GM23338 (cell line): ENCODE results near the gene SNAPIN. TPM values are rescaled to one million over a fixed set of nuclear protein-coding genes. Genes with fewer than 3 reads are reported as not detected.
A peak's percentile ranks its signal among the peaks of the same experiment; 100 is the strongest.

Source experiments
- ATAC-seq: fragments of 200-7000 bp; cut with Tn5 transposase; 3 replicates; pipeline ENCODE4 v1.9.1; 2020
- DNase-seq: peaks from one replicate; pipeline ENCODE4 v3.0.0-alpha.2; 2015; ENCODE audit warnings: low spot score
- H2AFZ ChIP-seq: fragments of 200-600 bp; sonication (generic); 2 replicates; pipeline ENCODE4 v1.8.0; 2016; ENCODE audit warnings: antibody characterized with exemption, mild to moderate bottlenecking, moderate library complexity
- H3F3A ChIP-seq: fragments of 200-600 bp; sonication (generic); replicated peaks from 2 replicates; pipeline ENCODE4 v1.8.0; 2017; ENCODE audit warnings: antibody characterized with exemption, mixed run types, low read depth
- H3K27ac ChIP-seq: fragments of 200-600 bp; sonication (generic); 2 replicates; pipeline ENCODE4 v1.6.1; 2016; ENCODE audit warnings: low read depth
- H3K27me3 ChIP-seq: fragments of 200-600 bp; sonication (generic); 2 replicates; pipeline ENCODE4 v1.8.0; 2016; ENCODE audit warnings: mild to moderate bottlenecking, mixed run types, moderate library complexity; ENCODE audit not compliant: insufficient read depth
- H3K36me3 ChIP-seq: fragments of 200-600 bp; sonication (generic); 2 replicates; pipeline ENCODE4 v1.8.0; 2016; ENCODE audit warnings: mild to moderate bottlenecking; ENCODE audit not compliant: insufficient read depth
- H3K4me1 ChIP-seq: fragments of 200-600 bp; sonication (generic); 2 replicates; pipeline ENCODE4 v1.8.0; 2016; ENCODE audit warnings: mild to moderate bottlenecking, moderate library complexity; ENCODE audit not compliant: insufficient read depth
- H3K4me2 ChIP-seq: fragments of 200-600 bp; sonication (generic); 2 replicates; pipeline ENCODE4 v1.7.1; 2017; ENCODE audit warnings: mixed run types
- H3K4me3 ChIP-seq: fragments of 200-600 bp; sonication (generic); 2 replicates; pipeline ENCODE4 v1.6.1; 2016; ENCODE audit warnings: mixed run types
- H3K79me2 ChIP-seq: fragments of 200-600 bp; sonication (generic); replicated peaks from 2 replicates; pipeline ENCODE4 v1.8.0; 2017; ENCODE audit warnings: mild to moderate bottlenecking; ENCODE audit not compliant: insufficient read depth
- H3K9me2 ChIP-seq: fragments of 200-600 bp; sonication (generic); 2 replicates; pipeline ENCODE4 v1.8.0; 2017; ENCODE audit not compliant: insufficient read depth
- H4K20me1 ChIP-seq: fragments of 200-600 bp; sonication (generic); replicated peaks from 2 replicates; pipeline ENCODE4 v1.8.0; 2017; ENCODE audit warnings: mild to moderate bottlenecking; ENCODE audit not compliant: insufficient read depth
- H3K27ac Mint-ChIP-seq: 2 replicates; pipeline ENCODE4 v1.8.0; 2020; ENCODE audit warnings: inconsistent platforms, mild to moderate bottlenecking, moderate library complexity, mixed read lengths
- H3K27me3 Mint-ChIP-seq: 3 replicates; pipeline ENCODE4 v1.8.0; 2022; ENCODE audit warnings: low read depth, mild to moderate bottlenecking, moderate library complexity, mixed read lengths, inconsistent platforms; ENCODE audit not compliant: insufficient read depth, poor library complexity
- H3K36me3 Mint-ChIP-seq: 3 replicates; pipeline ENCODE4 v1.8.0; 2021; ENCODE audit warnings: low read depth, mild to moderate bottlenecking, inconsistent platforms, moderate library complexity, mixed read lengths
- H3K4me1 Mint-ChIP-seq: 3 replicates; pipeline ENCODE4 v1.8.0; 2020; ENCODE audit warnings: mild to moderate bottlenecking, inconsistent platforms, mixed read lengths
- H3K4me3 Mint-ChIP-seq: 3 replicates; pipeline ENCODE4 v1.8.0; 2021; ENCODE audit warnings: moderate library complexity, mild to moderate bottlenecking, inconsistent platforms, mixed read lengths
- H3K9me3 Mint-ChIP-seq: 3 replicates; pipeline ENCODE4 v1.8.0; 2020; ENCODE audit warnings: moderate library complexity, mild to moderate bottlenecking, inconsistent platforms, mixed read lengths
- CREB1 ChIP-seq: fragments of 250-450 bp; sonication (Bioruptor Pico); IDR thresholded peaks from 2 replicates; pipeline ENCODE4 v1.5.0; 2020; ENCODE audit warnings: low read depth, mild to moderate bottlenecking, moderate library complexity
- CTCF ChIP-seq, 2 experiments: fragments of 200-600 bp in 1 of 2; sonication (generic) in 1 of 2; conservative IDR thresholded peaks; 2 replicates each; pipeline versions ENCODE4 v1.5.1 to v1.6.1; 2016 to 2017; ENCODE audit warnings: antibody characterized with exemption in 2 of 2, low read depth in 2 of 2, mild to moderate bottlenecking in 2 of 2, moderate library complexity in 1 of 2
- EZH2 ChIP-seq: fragments of 200-600 bp; sonication (generic); IDR thresholded peaks from one replicate; pipeline ENCODE4 v1.8.0; 2017; ENCODE audit warnings: antibody characterized with exemption, mild to moderate bottlenecking, low read depth; ENCODE audit not compliant: unreplicated experiment
- EZH2phosphoT487 ChIP-seq: fragments of 200-600 bp; sonication (generic); IDR thresholded peaks from one replicate; pipeline ENCODE4 v1.8.1; 2018; ENCODE audit warnings: antibody characterized with exemption; ENCODE audit not compliant: unreplicated experiment
- JUNB ChIP-seq: IDR thresholded peaks from one replicate; pipeline ENCODE4 v1.6.1; 2016; ENCODE audit warnings: antibody characterized with exemption; ENCODE audit not compliant: unreplicated experiment
- NANOG ChIP-seq: IDR thresholded peaks from 2 replicates; pipeline ENCODE4 v1.6.1; 2016; ENCODE audit warnings: antibody characterized with exemption, borderline replicate concordance
- POLR2AphosphoS5 ChIP-seq: IDR thresholded peaks from 2 replicates; pipeline ENCODE4 v1.6.1; 2016; ENCODE audit warnings: antibody characterized with exemption, low read depth
- STAT1 ChIP-seq: IDR thresholded peaks from one replicate; pipeline ENCODE4 v1.6.1; 2016; ENCODE audit warnings: antibody characterized with exemption; ENCODE audit not compliant: unreplicated experiment
- ZNF331 ChIP-seq: fragments of 250-450 bp; sonication (Bioruptor Pico); IDR thresholded peaks from 2 replicates; pipeline ENCODE4 v1.5.0; 2020; ENCODE audit warnings: low read depth, mild to moderate bottlenecking, moderate library complexity
- polyA plus RNA-seq: library from polyadenylated mRNA; unstranded; fragments of >200 nt; fragmentation: Nextera tagmentation; extraction: Ambion mirVana; gene quantifications from 2 replicates; pipeline ENCODE4 v1.2.1, GENCODE V29; 2016
- total RNA-seq: library from RNA; depleted of rRNA; stranded (reverse); fragments of >200 nt; shearing (Covaris generic); gene quantifications from 2 replicates; pipeline ENCODE4 v1.2.3, GENCODE V29; 2014
- TF ChIP-seq, protein P1 (sequence below): IDR thresholded peaks from 2 replicates; pipeline ENCODE4 v1.6.1; 2016; ENCODE audit warnings: antibody characterized with exemption
- TF ChIP-seq, protein P2 (sequence below): fragments of 250-450 bp; sonication (Bioruptor Pico); IDR thresholded peaks from 2 replicates; pipeline ENCODE4 v1.5.0; 2020; ENCODE audit warnings: mild to moderate bottlenecking, moderate library complexity

Gene SNAPIN
- total and polyA plus RNA-seq, 2 experiments from 2014 or later: 25.6 to 48.5 TPM

DNA sequence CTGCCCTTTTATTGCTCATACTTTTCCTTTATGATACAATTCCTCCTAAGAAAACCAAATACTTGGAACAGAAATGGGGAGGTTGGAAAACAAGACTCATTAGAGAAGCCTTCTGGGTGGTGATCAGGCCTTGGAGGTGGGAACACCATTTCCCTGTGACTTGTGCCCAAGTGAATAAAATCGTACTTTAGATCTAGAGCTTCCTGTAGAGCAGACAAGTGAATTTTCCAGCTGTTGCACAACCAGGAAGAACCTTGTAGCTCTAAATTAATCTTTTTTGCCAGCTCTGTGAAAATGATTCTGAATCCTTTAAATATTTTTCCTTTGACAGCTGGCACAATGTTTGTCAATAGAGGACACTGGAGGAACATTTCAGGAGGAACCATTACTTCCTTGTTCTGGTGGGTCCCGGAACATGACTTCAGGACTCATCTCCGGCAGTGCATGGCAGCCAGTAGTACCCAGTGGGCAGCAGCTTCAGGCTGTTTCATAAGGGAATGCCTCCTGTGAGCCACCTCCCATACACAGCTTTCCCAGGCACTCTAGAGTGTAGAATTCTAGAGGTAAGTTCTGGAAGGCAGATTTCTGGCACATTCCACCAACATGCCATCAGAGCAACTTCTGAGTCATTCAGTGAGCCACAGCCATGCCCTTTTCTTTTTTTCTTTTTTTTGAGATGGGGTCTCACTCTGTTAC, 5.5 kb upstream of the SNAPIN start (continued):
- TF ChIP-seq NANOG: no peak
- TF ChIP-seq POLR2AphosphoS5: no peak
- no peak for TF ChIP-seq ZNF331
- no peak for TF ChIP-seq EZH2
- TF ChIP-seq CREB1 (CRISPR knock-in tag): no peak
- no peak for TF ChIP-seq EZH2phosphoT487
- TF ChIP-seq, protein P1, sequence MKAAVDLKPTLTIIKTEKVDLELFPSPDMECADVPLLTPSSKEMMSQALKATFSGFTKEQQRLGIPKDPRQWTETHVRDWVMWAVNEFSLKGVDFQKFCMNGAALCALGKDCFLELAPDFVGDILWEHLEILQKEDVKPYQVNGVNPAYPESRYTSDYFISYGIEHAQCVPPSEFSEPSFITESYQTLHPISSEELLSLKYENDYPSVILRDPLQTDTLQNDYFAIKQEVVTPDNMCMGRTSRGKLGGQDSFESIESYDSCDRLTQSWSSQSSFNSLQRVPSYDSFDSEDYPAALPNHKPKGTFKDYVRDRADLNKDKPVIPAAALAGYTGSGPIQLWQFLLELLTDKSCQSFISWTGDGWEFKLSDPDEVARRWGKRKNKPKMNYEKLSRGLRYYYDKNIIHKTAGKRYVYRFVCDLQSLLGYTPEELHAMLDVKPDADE: no peak
- no peak for TF ChIP-seq JUNB
- no peak for TF ChIP-seq CTCF (conservative IDR thresholded peaks at IDR 0.05; ENCODE audit: low read depth in 2 of 2)
- no peak for TF ChIP-seq STAT1

DNA sequence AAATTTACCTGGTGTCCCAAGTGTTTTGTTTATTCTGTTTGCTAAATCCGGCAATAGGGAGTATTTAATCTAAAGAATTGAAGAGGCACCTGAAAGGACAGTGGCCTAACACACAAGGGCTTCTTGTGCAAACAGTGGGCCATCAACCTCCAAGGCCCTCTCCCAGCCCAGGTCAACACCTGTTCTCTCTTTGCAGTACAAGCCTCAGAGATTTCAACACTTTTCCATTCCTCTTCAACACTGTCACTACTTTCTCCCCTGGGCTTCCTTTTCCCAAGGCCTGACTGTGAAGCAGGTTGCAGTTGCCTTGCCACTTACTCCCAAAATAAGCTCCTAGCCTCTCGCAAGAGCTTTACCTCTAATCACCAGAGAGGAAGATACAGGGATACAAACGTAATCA, 3.2 kb upstream of the SNAPIN start:
- Histone ChIP-seq H3K36me3 (no peaks in the 10 kb centered on the region), H3K4me1 (peaks cover 8% of the 10 kb centered on the region), H3F3A (0 out of 2 replicates have a peak, but pooled peaks cover 9% of the 10 kb centered on the region), H3K27me3 (no peaks in the 10 kb centered on the region), H3K9me2 (no peaks in the 10 kb centered on the region), H3K4me2 (no peak overlapping the region), H4K20me1 (peaks cover 5% of the 10 kb centered on the region; the same call in 1 of the 2 replicates), H3K79me2 (peaks cover 13% of the 10 kb centered on the region), H3K4me3 (no peak overlapping the region), H2AFZ (no peak overlapping the region), H3K27ac (peak overlapping the region; percentile 72; the same call in 1 of the 2 replicates)
- Mint-ChIP-seq H3K27me3 (peaks cover 7% of the 10 kb centered on the region), H3K27ac (no peak overlapping the region), H3K36me3 (peaks cover 4% of the 10 kb centered on the region; the same call in 2 of the 3 replicates), H3K9me3 (no peaks in the 10 kb centered on the region), H3K4me3 (no peak overlapping the region), H3K4me1 (peaks cover 7% of the 10 kb centered on the region)
- ATAC-seq (no peak), DNase-seq (no peak)
- TF ChIP-seq POLR2AphosphoS5 (no peak), CTCF (conservative IDR thresholded peaks at IDR 0.05; ENCODE audit: low read depth in 2 of 2) (no peak), EZH2 (no peak), EZH2phosphoT487 (no peak), JUNB (no peak)
- TF ChIP-seq, protein P2, sequence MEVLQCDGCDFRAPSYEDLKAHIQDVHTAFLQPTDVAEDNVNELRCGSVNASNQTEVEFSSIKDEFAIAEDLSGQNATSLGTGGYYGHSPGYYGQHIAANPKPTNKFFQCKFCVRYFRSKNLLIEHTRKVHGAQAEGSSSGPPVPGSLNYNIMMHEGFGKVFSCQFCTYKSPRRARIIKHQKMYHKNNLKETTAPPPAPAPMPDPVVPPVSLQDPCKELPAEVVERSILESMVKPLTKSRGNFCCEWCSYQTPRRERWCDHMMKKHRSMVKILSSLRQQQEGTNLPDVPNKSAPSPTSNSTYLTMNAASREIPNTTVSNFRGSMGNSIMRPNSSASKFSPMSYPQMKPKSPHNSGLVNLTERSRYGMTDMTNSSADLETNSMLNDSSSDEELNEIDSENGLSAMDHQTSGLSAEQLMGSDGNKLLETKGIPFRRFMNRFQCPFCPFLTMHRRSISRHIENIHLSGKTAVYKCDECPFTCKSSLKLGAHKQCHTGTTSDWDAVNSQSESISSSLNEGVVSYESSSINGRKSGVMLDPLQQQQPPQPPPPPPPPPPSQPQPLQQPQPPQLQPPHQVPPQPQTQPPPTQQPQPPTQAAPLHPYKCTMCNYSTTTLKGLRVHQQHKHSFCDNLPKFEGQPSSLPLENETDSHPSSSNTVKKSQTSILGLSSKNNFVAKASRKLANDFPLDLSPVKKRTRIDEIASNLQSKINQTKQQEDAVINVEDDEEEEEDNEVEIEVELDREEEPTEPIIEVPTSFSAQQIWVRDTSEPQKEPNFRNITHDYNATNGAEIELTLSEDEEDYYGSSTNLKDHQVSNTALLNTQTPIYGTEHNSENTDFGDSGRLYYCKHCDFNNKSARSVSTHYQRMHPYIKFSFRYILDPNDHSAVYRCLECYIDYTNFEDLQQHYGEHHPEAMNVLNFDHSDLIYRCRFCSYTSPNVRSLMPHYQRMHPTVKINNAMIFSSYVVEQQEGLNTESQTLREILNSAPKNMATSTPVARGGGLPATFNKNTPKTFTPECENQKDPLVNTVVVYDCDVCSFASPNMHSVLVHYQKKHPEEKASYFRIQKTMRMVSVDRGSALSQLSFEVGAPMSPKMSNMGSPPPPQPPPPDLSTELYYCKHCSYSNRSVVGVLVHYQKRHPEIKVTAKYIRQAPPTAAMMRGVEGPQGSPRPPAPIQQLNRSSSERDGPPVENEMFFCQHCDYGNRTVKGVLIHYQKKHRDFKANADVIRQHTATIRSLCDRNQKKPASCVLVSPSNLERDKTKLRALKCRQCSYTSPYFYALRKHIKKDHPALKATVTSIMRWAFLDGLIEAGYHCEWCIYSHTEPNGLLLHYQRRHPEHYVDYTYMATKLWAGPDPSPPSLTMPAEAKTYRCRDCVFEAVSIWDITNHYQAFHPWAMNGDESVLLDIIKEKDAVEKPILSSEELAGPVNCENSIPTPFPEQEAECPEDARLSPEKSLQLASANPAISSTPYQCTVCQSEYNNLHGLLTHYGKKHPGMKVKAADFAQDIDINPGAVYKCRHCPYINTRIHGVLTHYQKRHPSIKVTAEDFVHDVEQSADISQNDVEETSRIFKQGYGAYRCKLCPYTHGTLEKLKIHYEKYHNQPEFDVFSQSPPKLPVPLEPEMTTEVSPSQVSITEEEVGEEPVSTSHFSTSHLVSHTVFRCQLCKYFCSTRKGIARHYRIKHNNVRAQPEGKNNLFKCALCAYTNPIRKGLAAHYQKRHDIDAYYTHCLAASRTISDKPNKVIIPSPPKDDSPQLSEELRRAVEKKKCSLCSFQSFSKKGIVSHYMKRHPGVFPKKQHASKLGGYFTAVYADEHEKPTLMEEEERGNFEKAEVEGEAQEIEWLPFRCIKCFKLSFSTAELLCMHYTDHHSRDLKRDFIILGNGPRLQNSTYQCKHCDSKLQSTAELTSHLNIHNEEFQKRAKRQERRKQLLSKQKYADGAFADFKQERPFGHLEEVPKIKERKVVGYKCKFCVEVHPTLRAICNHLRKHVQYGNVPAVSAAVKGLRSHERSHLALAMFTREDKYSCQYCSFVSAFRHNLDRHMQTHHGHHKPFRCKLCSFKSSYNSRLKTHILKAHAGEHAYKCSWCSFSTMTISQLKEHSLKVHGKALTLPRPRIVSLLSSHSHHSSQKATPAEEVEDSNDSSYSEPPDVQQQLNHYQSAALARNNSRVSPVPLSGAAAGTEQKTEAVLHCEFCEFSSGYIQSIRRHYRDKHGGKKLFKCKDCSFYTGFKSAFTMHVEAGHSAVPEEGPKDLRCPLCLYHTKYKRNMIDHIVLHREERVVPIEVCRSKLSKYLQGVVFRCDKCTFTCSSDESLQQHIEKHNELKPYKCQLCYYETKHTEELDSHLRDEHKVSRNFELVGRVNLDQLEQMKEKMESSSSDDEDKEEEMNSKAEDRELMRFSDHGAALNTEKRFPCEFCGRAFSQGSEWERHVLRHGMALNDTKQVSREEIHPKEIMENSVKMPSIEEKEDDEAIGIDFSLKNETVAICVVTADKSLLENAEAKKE: no peak
- TF ChIP-seq, protein P1: no peak
